Measurements from ENCODE around the gene OR4M2. TPM values are rescaled to one million over a fixed set of nuclear protein-coding genes. Genes with fewer than 3 reads are reported as not detected.
"Not testable (repeated sequence)": the region's sequence is repeated elsewhere in the genome, so short reads cannot be mapped to it uniquely, and the experiment has no call there.

OR4M2 gene, protein sequence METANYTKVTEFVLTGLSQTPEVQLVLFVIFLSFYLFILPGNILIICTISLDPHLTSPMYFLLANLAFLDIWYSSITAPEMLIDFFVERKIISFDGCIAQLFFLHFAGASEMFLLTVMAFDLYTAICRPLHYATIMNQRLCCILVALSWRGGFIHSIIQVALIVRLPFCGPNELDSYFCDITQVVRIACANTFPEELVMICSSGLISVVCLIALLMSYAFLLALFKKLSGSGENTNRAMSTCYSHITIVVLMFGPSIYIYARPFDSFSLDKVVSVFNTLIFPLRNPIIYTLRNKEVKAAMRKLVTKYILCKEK
- not detected for polyA plus RNA-seq (2013, experiment 1 of 2)
- not detected for polyA plus RNA-seq (2013, experiment 2 of 2)

DNA sequence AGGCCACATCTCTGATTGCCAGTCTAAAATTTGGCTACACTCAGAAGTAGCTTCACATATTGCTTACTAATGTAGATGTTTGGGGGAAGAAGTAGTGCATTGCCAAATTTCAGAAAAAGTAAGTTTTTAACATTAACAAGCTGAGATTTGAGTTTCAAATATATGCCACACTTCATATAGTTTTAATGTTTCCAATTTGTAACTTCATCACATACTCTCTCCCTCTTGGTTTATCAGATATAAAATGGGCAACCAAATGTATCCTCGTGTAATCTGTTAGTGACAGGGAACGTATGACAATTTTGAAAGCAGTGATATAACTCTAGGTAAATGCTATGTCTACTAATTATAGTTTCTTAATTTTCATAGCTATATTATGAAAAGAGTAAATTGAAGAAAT, at the start of gene OR4M2:
Gene OR4M2 (plus strand): TSS at position 301 of the 400 bp plus-strand sequence. CDS start 98 bp downstream, at position 399.
- H3K23ac ChIP-seq (ENCODE audit: low read length); H3K18ac ChIP-seq (ENCODE audit: low read length); H3K9ac ChIP-seq (ENCODE audit: low read length); H2BK15ac ChIP-seq (replicated peaks; ENCODE audit: low read depth); H2BK120ac ChIP-seq (ENCODE audit: low read depth, low read length); H3K27me3 ChIP-seq (ENCODE audit: insufficient read depth, low read length, poor library complexity); H3K4me2 ChIP-seq (ENCODE audit: low read length); DNase-seq; H3K27ac ChIP-seq (ENCODE audit: low read depth, low read length); H4K5ac ChIP-seq (ENCODE audit: low read length); H4K8ac ChIP-seq (ENCODE audit: low read depth, low read length); H2BK5ac ChIP-seq (ENCODE audit: low read length); H3K79me2 ChIP-seq (ENCODE audit: control insufficient read depth, insufficient read depth, low read length); H3K4ac ChIP-seq (ENCODE audit: low read depth, low read length); H3K36me3 ChIP-seq (ENCODE audit: control insufficient read depth, insufficient read depth, low read length); H2AK5ac ChIP-seq (ENCODE audit: low read length); H3K79me1 ChIP-seq (ENCODE audit: low read length); H3K4me3 ChIP-seq (ENCODE audit: low read length); H3K4me1 ChIP-seq (ENCODE audit: control insufficient read depth, low read depth, low read length); H3K56ac ChIP-seq (ENCODE audit: low read length): not testable (repeated sequence)
- no CpG with 5 or more reads among the region's 2 CpGs for whole genome bisulfite sequencing (ENCODE audit: extremely low coverage, insufficient coverage, low lambda C conversion rate)

DNA sequence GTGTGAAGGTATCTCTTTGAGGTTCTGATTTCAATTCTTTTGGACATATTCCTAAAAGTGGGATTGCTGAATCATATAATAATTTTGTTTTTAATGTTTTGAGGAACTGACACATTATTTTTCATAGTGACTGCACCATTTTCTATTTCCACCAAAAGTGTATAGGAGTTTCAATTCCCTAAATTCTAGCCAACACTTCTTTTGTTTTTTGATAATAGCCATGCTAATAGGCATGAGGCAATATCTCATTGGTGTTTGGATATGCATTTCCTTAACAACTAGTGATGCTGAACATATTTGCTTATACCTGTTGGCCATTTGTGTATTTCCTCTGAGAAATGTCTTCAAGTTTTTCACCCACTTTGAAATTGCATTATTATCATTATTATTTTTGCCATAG, 11.1 kb upstream of the OR4M2 start:
- H3K9ac ChIP-seq (ENCODE audit: low read length); H2BK120ac ChIP-seq (ENCODE audit: low read depth, low read length); H2AK5ac ChIP-seq (ENCODE audit: low read length); H3K56ac ChIP-seq (ENCODE audit: low read length); DNase-seq; H3K4me2 ChIP-seq (ENCODE audit: low read length); H3K79me1 ChIP-seq (ENCODE audit: low read length); H3K4ac ChIP-seq (ENCODE audit: low read depth, low read length); H3K4me3 ChIP-seq (ENCODE audit: low read length); H3K4me1 ChIP-seq (ENCODE audit: control insufficient read depth, low read depth, low read length); H3K79me2 ChIP-seq (ENCODE audit: control insufficient read depth, insufficient read depth, low read length); H3K27me3 ChIP-seq (ENCODE audit: insufficient read depth, low read length, poor library complexity); H4K5ac ChIP-seq (ENCODE audit: low read length); H3K23ac ChIP-seq (ENCODE audit: low read length); H3K18ac ChIP-seq (ENCODE audit: low read length); H3K27ac ChIP-seq (ENCODE audit: low read depth, low read length); H4K8ac ChIP-seq (ENCODE audit: low read depth, low read length); H3K36me3 ChIP-seq (ENCODE audit: control insufficient read depth, insufficient read depth, low read length); H2BK15ac ChIP-seq (replicated peaks; ENCODE audit: low read depth); H2BK5ac ChIP-seq (ENCODE audit: low read length): not testable (repeated sequence)

DNA sequence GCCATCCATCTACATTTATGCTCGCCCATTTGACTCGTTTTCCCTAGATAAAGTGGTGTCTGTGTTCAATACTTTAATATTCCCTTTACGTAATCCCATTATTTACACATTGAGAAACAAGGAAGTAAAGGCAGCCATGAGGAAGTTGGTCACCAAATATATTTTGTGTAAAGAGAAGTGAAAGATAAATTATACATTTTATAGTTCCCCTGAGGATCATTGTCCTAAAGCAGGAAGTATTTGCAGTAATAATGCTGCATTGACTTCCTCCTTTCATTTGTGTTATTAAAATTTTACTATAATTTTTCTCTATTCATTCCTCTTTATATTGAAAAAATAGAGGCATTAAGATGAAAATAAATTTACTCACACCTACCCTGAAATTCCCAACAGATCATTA, 1.1 kb downstream of the OR4M2 start:
- not testable (repeated sequence) for H3K36me3 ChIP-seq (ENCODE audit: control insufficient read depth, insufficient read depth, low read length); H3K79me2 ChIP-seq (ENCODE audit: control insufficient read depth, insufficient read depth, low read length); H3K4me1 ChIP-seq (ENCODE audit: control insufficient read depth, low read depth, low read length); H3K4me2 ChIP-seq (ENCODE audit: low read length); H3K56ac ChIP-seq (ENCODE audit: low read length); H3K4me3 ChIP-seq (ENCODE audit: low read length); H2BK5ac ChIP-seq (ENCODE audit: low read length); H2BK120ac ChIP-seq (ENCODE audit: low read depth, low read length); H3K4ac ChIP-seq (ENCODE audit: low read depth, low read length); H2AK5ac ChIP-seq (ENCODE audit: low read length); H2BK15ac ChIP-seq (replicated peaks; ENCODE audit: low read depth); H3K27me3 ChIP-seq (ENCODE audit: insufficient read depth, low read length, poor library complexity); H3K79me1 ChIP-seq (ENCODE audit: low read length); DNase-seq; H4K5ac ChIP-seq (ENCODE audit: low read length); H4K8ac ChIP-seq (ENCODE audit: low read depth, low read length); H3K23ac ChIP-seq (ENCODE audit: low read length); H3K9ac ChIP-seq (ENCODE audit: low read length); H3K18ac ChIP-seq (ENCODE audit: low read length); H3K27ac ChIP-seq (ENCODE audit: low read depth, low read length)
- WGBS (ENCODE audit: extremely low coverage, insufficient coverage, low lambda C conversion rate), result no CpG with 5 or more reads among the region's 3 CpGs

DNA sequence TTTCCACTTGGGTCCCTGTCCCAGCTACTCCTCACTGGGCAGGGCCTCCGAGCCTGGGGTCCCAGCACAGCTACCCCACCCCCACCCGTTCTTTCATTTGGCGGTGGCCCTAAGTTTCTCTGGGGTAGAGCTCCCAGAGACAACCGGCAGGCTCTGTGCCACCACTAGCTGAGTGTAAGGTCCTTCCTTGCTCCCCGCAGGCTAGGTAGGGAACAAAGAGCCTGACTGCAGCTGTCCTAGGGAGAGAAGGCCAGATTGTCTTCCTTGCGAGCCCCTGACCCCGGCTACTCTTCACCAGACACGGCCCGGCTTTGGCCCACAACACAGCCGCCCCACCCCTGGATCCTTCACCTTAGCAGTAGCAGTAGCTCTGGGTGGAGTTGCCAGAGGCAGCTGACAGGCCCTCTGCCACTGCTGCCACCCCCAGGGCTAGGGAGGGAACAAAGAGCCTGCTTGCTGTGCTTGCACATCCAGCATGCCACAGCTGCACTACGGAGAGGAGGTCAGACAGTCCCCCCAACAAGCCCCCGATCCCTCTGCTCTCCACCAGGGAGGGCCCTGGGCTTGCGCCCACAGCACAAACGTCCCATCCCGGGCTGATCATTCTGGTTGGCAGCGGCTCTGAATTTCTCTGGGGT, 18.4 kb downstream of the OR4M2 start:
- H3K79me2 ChIP-seq (ENCODE audit: control insufficient read depth, insufficient read depth, low read length); H2BK15ac ChIP-seq (replicated peaks; ENCODE audit: low read depth); H3K23ac ChIP-seq (ENCODE audit: low read length); H3K27ac ChIP-seq (ENCODE audit: low read depth, low read length); H3K79me1 ChIP-seq (ENCODE audit: low read length); H3K4me3 ChIP-seq (ENCODE audit: low read length); H3K4ac ChIP-seq (ENCODE audit: low read depth, low read length); DNase-seq; H3K9ac ChIP-seq (ENCODE audit: low read length); H3K27me3 ChIP-seq (ENCODE audit: insufficient read depth, low read length, poor library complexity); H2AK5ac ChIP-seq (ENCODE audit: low read length); H3K18ac ChIP-seq (ENCODE audit: low read length); H4K8ac ChIP-seq (ENCODE audit: low read depth, low read length); H3K4me2 ChIP-seq (ENCODE audit: low read length); H3K4me1 ChIP-seq (ENCODE audit: control insufficient read depth, low read depth, low read length); H3K36me3 ChIP-seq (ENCODE audit: control insufficient read depth, insufficient read depth, low read length); H3K56ac ChIP-seq (ENCODE audit: low read length); H4K5ac ChIP-seq (ENCODE audit: low read length); H2BK5ac ChIP-seq (ENCODE audit: low read length); H2BK120ac ChIP-seq (ENCODE audit: low read depth, low read length): not testable (repeated sequence)
- no CpG with 5 or more reads among the region's 16 CpGs for WGBS (ENCODE audit: extremely low coverage, insufficient coverage, low lambda C conversion rate)

DNA sequence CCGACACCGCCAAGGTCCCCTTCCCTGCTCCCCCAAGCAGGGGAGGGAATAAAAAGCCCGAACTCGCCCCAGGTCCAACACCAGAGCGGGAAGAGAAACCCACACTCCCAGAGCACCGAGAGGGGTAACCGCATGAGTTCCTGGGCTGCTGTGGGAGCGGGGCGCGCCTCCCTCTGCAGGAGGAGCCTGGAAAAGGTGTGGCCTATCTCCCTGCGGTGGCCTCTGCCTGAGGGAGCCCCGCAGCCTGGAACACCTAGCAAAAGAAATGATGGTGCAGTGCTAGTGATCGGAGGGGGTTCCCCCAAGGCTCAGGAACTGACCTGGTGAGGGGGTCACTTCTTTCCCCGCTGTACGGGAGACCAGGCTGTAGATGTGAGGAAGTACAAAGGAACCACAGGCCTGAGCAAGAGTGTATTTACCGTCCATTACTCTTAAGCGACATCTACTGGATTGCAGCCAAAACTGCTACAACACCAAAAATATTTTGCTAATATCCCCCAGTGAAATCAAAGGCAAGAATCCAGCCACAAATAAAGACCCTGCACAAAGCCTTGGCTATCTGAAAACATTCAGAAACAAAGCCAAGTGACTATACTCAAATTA, 19.1 kb downstream of the OR4M2 start:
- H3K4me3 ChIP-seq (ENCODE audit: low read length); H3K27me3 ChIP-seq (ENCODE audit: insufficient read depth, low read length, poor library complexity); H2BK15ac ChIP-seq (replicated peaks; ENCODE audit: low read depth); H4K8ac ChIP-seq (ENCODE audit: low read depth, low read length); H3K9ac ChIP-seq (ENCODE audit: low read length); H3K79me2 ChIP-seq (ENCODE audit: control insufficient read depth, insufficient read depth, low read length); H2BK120ac ChIP-seq (ENCODE audit: low read depth, low read length); DNase-seq; H2AK5ac ChIP-seq (ENCODE audit: low read length); H3K4me2 ChIP-seq (ENCODE audit: low read length); H3K23ac ChIP-seq (ENCODE audit: low read length); H3K4me1 ChIP-seq (ENCODE audit: control insufficient read depth, low read depth, low read length); H4K5ac ChIP-seq (ENCODE audit: low read length); H3K18ac ChIP-seq (ENCODE audit: low read length); H2BK5ac ChIP-seq (ENCODE audit: low read length); H3K27ac ChIP-seq (ENCODE audit: low read depth, low read length); H3K4ac ChIP-seq (ENCODE audit: low read depth, low read length); H3K79me1 ChIP-seq (ENCODE audit: low read length); H3K36me3 ChIP-seq (ENCODE audit: control insufficient read depth, insufficient read depth, low read length); H3K56ac ChIP-seq (ENCODE audit: low read length): not testable (repeated sequence)
- no CpG with 5 or more reads among the region's 17 CpGs for WGBS (ENCODE audit: extremely low coverage, insufficient coverage, low lambda C conversion rate)

Data from mesendoderm (in vitro differentiated cells).